GM12878 (cell line): ENCODE data around the gene REPS1. TPM values are rescaled to one million over a fixed set of nuclear protein-coding genes. Genes with fewer than 3 reads are reported as not detected.

ENCODE experiments used
- ATAC-seq: fragments of 200-7000 bp; cut with Tn5 transposase; 3 replicates; pipeline ENCODE4 v1.9.1; 2020; ENCODE audit warnings: mild to moderate bottlenecking, moderate library complexity
- BruUV-seq: library from RNA; stranded (reverse); fragments of 400-500 nt; replicated peaks from 2 replicates; lab custom pipeline; 2021; lab: Mats Ljungman, UMichigan
- CTCF ChIA-PET: fragments of 300-600 bp; sonication (Branson Sonifier 250); formaldehyde crosslinking; extraction: SDS; loops from one replicate; lab custom pipeline; 2021; ENCODE audit warnings: inconsistent platforms; lab: Yijun Ruan, JAX
- POLR2A ChIA-PET: fragments of 350-600 bp; formaldehyde crosslinking; extraction: SDS; loops from one replicate; lab custom pipeline; 2021; ENCODE audit warnings: inconsistent platforms; lab: Charles Lee
- RAD21 ChIA-PET: fragments of 300-600 bp; sonication (Branson Sonifier 250); formaldehyde crosslinking; loops from one replicate; lab custom pipeline; 2023; ENCODE audit warnings: antibody characterized with exemption; ENCODE audit not compliant: unreplicated experiment; lab: Charles Lee
- SMC1A ChIA-PET: fragments of 300-600 bp; sonication (Branson Sonifier 250); formaldehyde crosslinking; loops from one replicate; lab custom pipeline; 2023; ENCODE audit not compliant: unreplicated experiment, uncharacterized antibody; lab: Charles Lee
- DNase-seq: peaks from one replicate; pipeline ENCODE4 v3.0.0-alpha.2; 2011; ENCODE audit warnings: low read depth, low spot score
- FAIRE-seq: peaks from 3 replicates; lab custom pipeline; 2011; peaks lifted over from hg19 to GRCh38; lab: Jason Lieb, UNC
- H2AFZ ChIP-seq: 2 replicates; pipeline ENCODE4 v1.6.0; 2011; ENCODE audit warnings: low read depth, low read length, control low read depth; ENCODE audit not compliant: control insufficient read depth
- H3K27ac ChIP-seq: 2 replicates; pipeline ENCODE4 v1.5.1; 2011; ENCODE audit warnings: control low read depth; ENCODE audit not compliant: control insufficient read depth, insufficient read depth
- H3K27me3 ChIP-seq, 2 experiments: replicated peaks in 1 of 2; 2 replicates each; pipeline versions ENCODE4 v1.6.0 to v1.6.1; 2011; ENCODE audit warnings: low read length in 1 of 2; ENCODE audit not compliant: control insufficient read depth in 2 of 2, insufficient read depth in 2 of 2
- H3K36me3 ChIP-seq, 2 experiments: 2 replicates each; pipeline ENCODE4 v1.5.1; 2011; ENCODE audit warnings: low read length in 1 of 2; ENCODE audit not compliant: control insufficient read depth in 2 of 2, insufficient read depth in 2 of 2
- H3K4me1 ChIP-seq: 2 replicates; pipeline ENCODE4 v1.6.1; 2011; ENCODE audit warnings: mild to moderate bottlenecking, low read length, moderate library complexity, mixed read lengths; ENCODE audit not compliant: control insufficient read depth, insufficient read depth
- H3K4me2 ChIP-seq: 2 replicates; pipeline ENCODE4 v1.6.0; 2011; ENCODE audit warnings: control low read depth; ENCODE audit not compliant: control insufficient read depth, insufficient read depth
- H3K4me3 ChIP-seq: fragments of 200-600 bp; sonication (generic); 2 replicates; pipeline ENCODE4 v1.5.1; 2016
- H3K79me2 ChIP-seq: 2 replicates; pipeline ENCODE4 v1.6.0; 2011; ENCODE audit warnings: low read length; ENCODE audit not compliant: control insufficient read depth, insufficient read depth
- H3K9ac ChIP-seq: 2 replicates; pipeline ENCODE4 v1.8.0; 2011; ENCODE audit warnings: low read length, control low read depth, mixed read lengths; ENCODE audit not compliant: control insufficient read depth, insufficient read depth
- H3K9me3 ChIP-seq: replicated peaks from 3 replicates; pipeline ENCODE4 v1.5.1; 2011; ENCODE audit warnings: mild to moderate bottlenecking, low read length; ENCODE audit not compliant: control insufficient read depth, insufficient read depth
- H4K20me1 ChIP-seq: 2 replicates; pipeline ENCODE4 v1.6.0; 2011; ENCODE audit not compliant: control insufficient read depth, insufficient read depth
- CTCF ChIP-seq, 3 experiments: IDR thresholded peaks in 2 of 3; conservative IDR thresholded peaks in 1 of 3; 2 replicates each; pipeline ENCODE4 v1.5.1; 2011; ENCODE audit warnings: low read depth in 3 of 3, low read length in 3 of 3, mild to moderate bottlenecking in 3 of 3, control low read depth in 2 of 3, moderate library complexity in 2 of 3, inconsistent platforms in 1 of 3, mixed read lengths in 1 of 3; ENCODE audit not compliant: control insufficient read depth in 2 of 3, insufficient read depth in 1 of 3; ENCODE audit errors: extremely low read depth in 1 of 3
- ETV6 ChIP-seq, 2 experiments: fragments of 450-650 bp in 1 of 2; IDR thresholded peaks in 1 of 2; conservative IDR thresholded peaks in 1 of 2; 2 replicates each; pipeline ENCODE4 v1.6.1; 2014; ENCODE audit warnings: antibody characterized with exemption in 1 of 2, borderline replicate concordance in 1 of 2, low read depth in 1 of 2, mild to moderate bottlenecking in 1 of 2, moderate library complexity in 1 of 2
- EZH2 ChIP-seq: IDR thresholded peaks from 2 replicates; pipeline ENCODE4 v1.6.1; 2012; ENCODE audit warnings: low read depth, mild to moderate bottlenecking, control low read depth, inconsistent platforms, low read length, borderline replicate concordance; ENCODE audit not compliant: control insufficient read depth
- FOXM1 ChIP-seq: IDR thresholded peaks from 2 replicates; pipeline ENCODE4 v1.6.1; 2012; ENCODE audit warnings: low read depth, mild to moderate bottlenecking, inconsistent platforms, low read length, moderate library complexity
- HDGF ChIP-seq: fragments of 450-650 bp; IDR thresholded peaks from 2 replicates; pipeline ENCODE4 v1.6.1; 2016; ENCODE audit warnings: antibody characterized with exemption
- HSF1 ChIP-seq: fragments of 150-350 bp; IDR thresholded peaks from 2 replicates; pipeline ENCODE4 v1.6.1; 2014; ENCODE audit warnings: mild to moderate bottlenecking, low read depth, low read length
- NR2C1 ChIP-seq: fragments of 450-650 bp; IDR thresholded peaks from 2 replicates; pipeline ENCODE4 v1.6.1; 2017; ENCODE audit warnings: antibody characterized with exemption, mild to moderate bottlenecking, moderate library complexity
- RAD21 ChIP-seq: IDR thresholded peaks from 2 replicates; pipeline ENCODE4 v1.6.1; 2011; ENCODE audit warnings: mild to moderate bottlenecking, low read depth, low read length, moderate library complexity; ENCODE audit not compliant: insufficient read depth
- SMARCA5 ChIP-seq: fragments of 450-650 bp; IDR thresholded peaks from 2 replicates; pipeline ENCODE4 v1.6.1; 2017; ENCODE audit warnings: mild to moderate bottlenecking
- ZNF622 ChIP-seq: fragments of 450-650 bp; IDR thresholded peaks from 2 replicates; pipeline ENCODE4 v1.6.1; 2017; ENCODE audit warnings: mild to moderate bottlenecking, inconsistent platforms
- WGBS: methylation state at CpG from one replicate; pipeline ENCODE4 v1.1.6; 2016; ENCODE audit warnings: low lambda C conversion rate; ENCODE audit not compliant: insufficient replicate concordance, insufficient coverage; ENCODE audit errors: missing lambda C conversion rate; 5-methylcytosine and 5-hydroxymethylcytosine counted together
- in situ Hi-C: fragments of 300-500 bp; cut with MboI; formaldehyde crosslinking; loops from 9 replicates; pipeline ENCODE4 v1.14.3; 2018; ENCODE audit warnings: mixed read lengths
- intact Hi-C: fragments of 100-400 bp; cut with micrococcal nuclease; formaldehyde crosslinking; loops from one replicate; pipeline ENCODE4 v1.14.2; 2022; ENCODE audit not compliant: unreplicated experiment
- polyA plus RNA-seq, 11 experiments: library from polyadenylated mRNA; depleted of rRNA in 4 of 11; unstranded in 6 of 11; stranded (reverse) in 5 of 11; fragments of >200 nt; fragmentation: Nextera tagmentation in 4 of 11; fragmentation: Illumina TruSeq in 1 of 11; extraction: Ambion mirVana in 4 of 11; extraction: Trizol in 1 of 11; gene quantifications; 1 replicate in 1 of 11; 2 replicates in 10 of 11; pipeline versions ENCODE4 v1.2.1 to v1.2.3, GENCODE V29; 2011 to 2016; ENCODE audit warnings: inconsistent platforms in 2 of 11, missing spikeins in 2 of 11, low read depth in 1 of 11
- total RNA-seq, 4 experiments: library from RNA; depleted of rRNA in 3 of 4; stranded (reverse); fragments of >200 nt in 3 of 4; fragmentation: Illumina TruSeq in 1 of 4; extraction: Trizol in 1 of 4; gene quantifications; 2 replicates each; pipeline versions ENCODE4 v1.2.1 to v1.2.3, GENCODE V29; 2013 to 2021

REPS1 gene
- total and polyA plus RNA-seq, 10 of the 15 experiments (the other 5 are each of a cell fraction or from before 2014, with no cell fraction given): 13.7 to 59.3 (median 31.7) TPM

GRCh38 chr6:138973466-138974153, 14.4 kb downstream of the REPS1 start:
- intact Hi-C loops: no loop called here
- BruUV-seq: no TSS peak

More at GRCh38 chr6:138973466-138974153, 14.4 kb downstream of the REPS1 start:
- RAD21 ChIA-PET: interaction anchor here (0.7 to 1.7 kb wide), 3 partner anchors 12 to 158 kb away, joined by 3 to 5 read pairs (median 4); no protein-coding TSS in a partner anchor
- TF ChIP-seq ETV6 (conservative IDR thresholded peaks at IDR 0.05 in 1 of 2, IDR thresholded peaks at IDR 0.05 in 1 of 2; ENCODE audit: borderline replicate concordance in 1 of 2, low read depth in 1 of 2) (no peak), FOXM1 (no peak), EZH2 (no peak), CTCF (IDR thresholded peaks at IDR 0.05 in 2 of 3, conservative IDR thresholded peaks at IDR 0.05 in 1 of 3; ENCODE audit: control insufficient read depth in 2 of 3, extremely low read depth in 1 of 3, insufficient read depth in 1 of 3, low read depth in 3 of 3, low read length in 3 of 3) (no peak), RAD21 (no peak), HDGF (no peak), ZNF622 (no peak), HSF1 (no peak), NR2C1 (no peak), SMARCA5 (no peak)
- no peak overlapping the region for H3K9ac ChIP-seq
- H3K36me3 ChIP-seq: no peaks in the 10 kb centered on the region
- peaks cover 82% of the 10 kb centered on the region for H3K79me2 ChIP-seq
- no peaks in the 10 kb centered on the region for H4K20me1 ChIP-seq
- DNase-seq (no peak), FAIRE-seq (no peak), ATAC-seq (no peak)
- no peak overlapping the region for H3K4me2 ChIP-seq
- in situ Hi-C loops: no loop called here
- H3K27me3 ChIP-seq: no peaks in the 10 kb centered on the region
- POLR2A ChIA-PET: interaction anchor here (0.6 kb wide), 1 partner anchor 155 kb away, joined by 3 read pairs; no protein-coding TSS in a partner anchor
- H3K9me3 ChIP-seq: no peaks in the 10 kb centered on the region
- no peak overlapping the region for H3K27ac ChIP-seq
- no peak overlapping the region for H2AFZ ChIP-seq
- peaks cover 16% of the 10 kb centered on the region for H3K4me1 ChIP-seq
- 85% methylated on average over 2 of the region's 2 CpGs for WGBS
- SMC1A ChIA-PET: interaction anchor here (0.7 to 4.0 kb wide), 7 partner anchors 13 to 475 kb away, joined by 3 to 30 read pairs (median 3); no protein-coding TSS in a partner anchor
- H3K4me3 ChIP-seq: no peak overlapping the region
- CTCF ChIA-PET: interaction anchor here (2.8 to 3.9 kb wide), 2 partner anchors 13 to 158 kb away, joined by 9 to 17 read pairs; no protein-coding TSS in a partner anchor
